ENCODE measurements around the gene NUP205.

DNA sequence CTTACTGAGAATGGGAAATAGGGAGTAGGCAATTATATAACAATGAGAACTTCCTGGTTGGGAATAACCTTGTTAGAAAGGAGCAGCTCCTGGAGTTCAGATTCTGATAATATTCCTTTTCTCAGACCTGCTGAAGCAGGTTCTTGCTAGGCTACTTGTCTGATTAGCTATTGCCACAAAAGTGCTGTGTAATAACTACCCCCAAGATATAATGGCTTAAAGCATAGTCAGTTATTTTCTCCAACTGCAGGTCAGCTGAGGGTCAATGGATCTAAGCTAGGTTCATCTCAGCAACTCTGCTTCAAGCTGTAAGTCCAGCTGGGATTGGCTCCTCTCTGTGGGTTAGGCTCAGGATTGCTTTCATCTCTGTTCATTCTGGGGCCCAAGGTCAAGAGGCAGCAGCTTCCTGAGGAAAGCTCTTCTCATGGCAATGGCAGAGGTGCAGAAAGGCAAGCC is 38.5 kb upstream of the NUP205 start:
- TF ChIP-seq, protein P1, sequence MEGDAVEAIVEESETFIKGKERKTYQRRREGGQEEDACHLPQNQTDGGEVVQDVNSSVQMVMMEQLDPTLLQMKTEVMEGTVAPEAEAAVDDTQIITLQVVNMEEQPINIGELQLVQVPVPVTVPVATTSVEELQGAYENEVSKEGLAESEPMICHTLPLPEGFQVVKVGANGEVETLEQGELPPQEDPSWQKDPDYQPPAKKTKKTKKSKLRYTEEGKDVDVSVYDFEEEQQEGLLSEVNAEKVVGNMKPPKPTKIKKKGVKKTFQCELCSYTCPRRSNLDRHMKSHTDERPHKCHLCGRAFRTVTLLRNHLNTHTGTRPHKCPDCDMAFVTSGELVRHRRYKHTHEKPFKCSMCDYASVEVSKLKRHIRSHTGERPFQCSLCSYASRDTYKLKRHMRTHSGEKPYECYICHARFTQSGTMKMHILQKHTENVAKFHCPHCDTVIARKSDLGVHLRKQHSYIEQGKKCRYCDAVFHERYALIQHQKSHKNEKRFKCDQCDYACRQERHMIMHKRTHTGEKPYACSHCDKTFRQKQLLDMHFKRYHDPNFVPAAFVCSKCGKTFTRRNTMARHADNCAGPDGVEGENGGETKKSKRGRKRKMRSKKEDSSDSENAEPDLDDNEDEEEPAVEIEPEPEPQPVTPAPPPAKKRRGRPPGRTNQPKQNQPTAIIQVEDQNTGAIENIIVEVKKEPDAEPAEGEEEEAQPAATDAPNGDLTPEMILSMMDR (IDR thresholded peaks at IDR 0.05) = no peak
- no peak for TF ChIP-seq EZH2 (IDR thresholded peaks at IDR 0.05)

Data from neural progenitor cell (in vitro differentiated cells).